Natural killer cell (primary cell): ENCODE results near the gene RNF224. TPM values are rescaled to one million over a fixed set of nuclear protein-coding genes. Genes with fewer than 3 reads are reported as not detected.
A peak's percentile ranks its signal among the peaks of the same experiment; 100 is the strongest.
"Not testable (repeated sequence)": the region's sequence is repeated elsewhere in the genome, so short reads cannot be mapped to it uniquely, and the experiment has no call there.

ENCODE experiments used
- ATAC-seq, 3 donors: fragments of 150-1000 bp in 2 of 3; fragments of 200-7000 bp in 1 of 3; cut with Tn5 transposase; 1 replicate in 1 of 3; 2 replicates in 2 of 3; pipeline ENCODE4 v1.10.0; 2021; ENCODE audit warnings: mild to moderate bottlenecking in 2 of 3, moderate library complexity in 2 of 3
- DNase-seq, 2 donors: peaks; one replicate each; pipeline versions ENCODE4 v3.0.0 to v3.0.0-alpha.2; 2013 to 2021; ENCODE audit warnings: mixed read lengths in 1 of 2
- H3K27ac ChIP-seq: one replicate; pipeline ENCODE4 v1.5.1; 2013; ENCODE audit warnings: mild to moderate bottlenecking, low read length
- H3K27me3 ChIP-seq: one replicate; pipeline ENCODE4 v1.6.1; 2013; ENCODE audit warnings: low read length; ENCODE audit not compliant: control insufficient read depth, insufficient read depth
- H3K36me3 ChIP-seq: one replicate; pipeline ENCODE4 v1.6.1; 2013; ENCODE audit warnings: low read length; ENCODE audit not compliant: control insufficient read depth, insufficient read depth
- H3K4me1 ChIP-seq: one replicate; pipeline ENCODE4 v1.6.1; 2013; ENCODE audit warnings: low read length; ENCODE audit not compliant: control insufficient read depth, insufficient read depth
- H3K4me3 ChIP-seq: one replicate; pipeline ENCODE4 v1.5.1; 2013; ENCODE audit warnings: low read length
- H3K9me3 ChIP-seq: one replicate; pipeline ENCODE4 v1.6.1; 2013; ENCODE audit warnings: low read length; ENCODE audit not compliant: control insufficient read depth, insufficient read depth
- H3K27ac Mint-ChIP-seq, 2 donors: one replicate each; pipeline ENCODE4 v1.8.0; 2022; ENCODE audit warnings: mild to moderate bottlenecking in 2 of 2, mixed read lengths in 2 of 2, moderate library complexity in 1 of 2
- H3K27me3 Mint-ChIP-seq, 2 donors: one replicate each; pipeline ENCODE4 v1.8.0; 2022; ENCODE audit warnings: low read depth in 2 of 2, mixed read lengths in 2 of 2
- H3K36me3 Mint-ChIP-seq: one replicate; pipeline ENCODE4 v1.8.0; 2022; ENCODE audit warnings: mixed read lengths
- H3K4me1 Mint-ChIP-seq, 2 donors: one replicate each; pipeline ENCODE4 v1.8.0; 2022; ENCODE audit warnings: mixed read lengths in 2 of 2
- H3K4me3 Mint-ChIP-seq: one replicate; pipeline ENCODE4 v1.8.0; 2022; ENCODE audit warnings: mild to moderate bottlenecking, moderate library complexity, mixed read lengths
- H3K9me3 Mint-ChIP-seq, 2 donors: one replicate each; pipeline ENCODE4 v1.8.0; 2022; ENCODE audit warnings: mixed read lengths in 2 of 2
- CTCF ChIP-seq: fragments of 200-600 bp; IDR thresholded peaks from one replicate; pipeline ENCODE4 v1.8.0; 2022; ENCODE audit warnings: antibody characterized with exemption
- WGBS: methylation state at CpG from one replicate; pipeline ENCODE4 v1.1.7; 2013; ENCODE audit warnings: missing lambda C conversion rate; ENCODE audit not compliant: insufficient coverage; 5-methylcytosine and 5-hydroxymethylcytosine counted together
- intact Hi-C: fragments of 100-400 bp; cut with micrococcal nuclease; formaldehyde crosslinking; loops from one replicate; pipeline ENCODE4 v1.14.2; 2022
- total RNA-seq, 4 donors: library from RNA; stranded (reverse); fragments of 120-200 nt in 1 of 4; gene quantifications; one replicate each; pipeline versions ENCODE4 v1.2.3 to v1.2.4, GENCODE V29; 2013 to 2022

Gene RNF224
- total RNA-seq, 3 donors from 2014 or later (not counting 1 experiment from before 2014, with no cell fraction given): not detected

- H3K27me3 Mint-ChIP-seq: no peaks in the 10 kb centered on the region
- peaks cover 0 to 6% of the 10 kb centered on the region in 2 donors for H3K4me1 Mint-ChIP-seq
- peak overlapping the region; percentile 88 for H3K4me3 Mint-ChIP-seq
- H3K27me3 ChIP-seq: no peaks in the 10 kb centered on the region
- 95% methylated on average over 15 of the region's 15 CpGs for WGBS
- H3K27ac ChIP-seq: no peak overlapping the region
- DNase-seq (no peak), ATAC-seq (no peak)
- intact Hi-C loops: no loop called here
- no peak for TF ChIP-seq CTCF
- H3K27ac Mint-ChIP-seq: no peak overlapping the region
- H3K4me3 ChIP-seq: no peak overlapping the region
- no peaks in the 10 kb centered on the region for H3K9me3 ChIP-seq
- no peaks in the 10 kb centered on the region for H3K9me3 Mint-ChIP-seq
- H3K36me3 ChIP-seq: peaks cover 11% of the 10 kb centered on the region
- H3K36me3 Mint-ChIP-seq: no peaks in the 10 kb centered on the region
- peaks cover 25% of the 10 kb centered on the region for H3K4me1 ChIP-seq
Observed at GRCh38 chr9:137256362-137256761, 29.1 kb downstream of the RNF224 start.

- TF ChIP-seq CTCF: no peak
- H3K4me3 Mint-ChIP-seq: peak overlapping the region; percentile 88
- H3K9me3 ChIP-seq: no peaks in the 10 kb centered on the region
- H3K4me1 ChIP-seq: peaks cover 25% of the 10 kb centered on the region
- H3K27me3 ChIP-seq: no peaks in the 10 kb centered on the region
- WGBS: 95% methylated on average over 15 of the region's 15 CpGs
- no peak for DNase-seq
- intact Hi-C loops: no loop called here
- no peak for ATAC-seq
- peaks cover 11% of the 10 kb centered on the region for H3K36me3 ChIP-seq
- no peaks in the 10 kb centered on the region for H3K36me3 Mint-ChIP-seq
- H3K27ac ChIP-seq: no peak overlapping the region
- H3K4me1 Mint-ChIP-seq: peaks cover 0 to 11% of the 10 kb centered on the region in 2 donors
- no peak overlapping the region for H3K27ac Mint-ChIP-seq
- no peaks in the 10 kb centered on the region for H3K9me3 Mint-ChIP-seq
- H3K27me3 Mint-ChIP-seq: no peaks in the 10 kb centered on the region
- no peak overlapping the region for H3K4me3 ChIP-seq
Observed at GRCh38 chr9:137256856-137257255, 29.6 kb downstream of the RNF224 start.

- not testable (repeated sequence) for H3K27ac Mint-ChIP-seq, H3K36me3 Mint-ChIP-seq
- WGBS: 79% methylated on average over 10 of the region's 15 CpGs
Observed at GRCh38 chr9:137262173-137262908, 35.0 kb downstream of the RNF224 start.

GRCh38 chr9:137262909-137263285, 35.6 kb downstream of the RNF224 start:
- 92% methylated on average over 24 of the region's 24 CpGs for WGBS
- Histone ChIP-seq H3K9me3 (no peaks in the 10 kb centered on the region), H3K27ac (no peak overlapping the region), H3K36me3 (peaks cover 33% of the 10 kb centered on the region), H3K4me3 (no peak overlapping the region), H3K4me1 (peaks cover under 1% of the 10 kb centered on the region), H3K27me3 (no peaks in the 10 kb centered on the region)
- H3K4me3 Mint-ChIP-seq: no peak overlapping the region
- H3K27me3 Mint-ChIP-seq: no peaks in the 10 kb centered on the region
- DNase-seq (no peak), ATAC-seq (no peak)
- intact Hi-C loops: no loop called here
- H3K27ac Mint-ChIP-seq: no peak overlapping the region
- H3K9me3 Mint-ChIP-seq: no peaks in the 10 kb centered on the region
- H3K36me3 Mint-ChIP-seq: no peaks in the 10 kb centered on the region
- no peak for TF ChIP-seq CTCF
- H3K4me1 Mint-ChIP-seq: peaks cover 0 to 6% of the 10 kb centered on the region in 2 donors

More at GRCh38 chr9:137262173-137262908, 35.0 kb downstream of the RNF224 start:
- H3K4me3 Mint-ChIP-seq, H3K27me3 Mint-ChIP-seq, DNase-seq, H3K4me1 ChIP-seq, ATAC-seq, H3K27ac ChIP-seq, H3K9me3 ChIP-seq, H3K4me1 Mint-ChIP-seq, H3K4me3 ChIP-seq, H3K27me3 ChIP-seq, H3K9me3 Mint-ChIP-seq, intact Hi-C loops: not testable (repeated sequence)
- peaks cover 31% of the 10 kb centered on the region for H3K36me3 ChIP-seq
